Measurements from ENCODE around the gene CAMTA1.

CAMTA1 gene

DNA sequence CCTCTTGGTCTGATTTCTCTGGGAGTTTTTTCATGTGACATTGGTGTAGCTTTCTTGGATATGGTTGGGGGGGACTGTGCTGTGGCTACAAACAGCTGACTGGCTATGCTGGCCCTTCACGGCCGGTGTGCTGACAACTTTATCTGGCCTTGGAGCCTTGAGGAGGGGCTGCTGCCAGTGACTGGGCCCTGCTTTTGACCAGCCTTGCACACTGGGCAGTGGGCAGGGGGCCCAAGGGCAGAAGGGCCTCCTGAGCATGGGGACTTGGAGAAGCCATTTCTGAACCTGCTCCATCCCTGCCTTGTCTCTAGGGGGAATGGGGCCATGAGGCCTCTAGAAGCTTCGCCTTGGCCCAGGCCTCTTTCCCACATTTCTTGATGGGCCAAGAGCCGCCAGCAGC is 139.6 kb downstream of the CAMTA1 start:
- no peak for DNase-seq (ENCODE audit: low read depth in 2 of 2)

DNA sequence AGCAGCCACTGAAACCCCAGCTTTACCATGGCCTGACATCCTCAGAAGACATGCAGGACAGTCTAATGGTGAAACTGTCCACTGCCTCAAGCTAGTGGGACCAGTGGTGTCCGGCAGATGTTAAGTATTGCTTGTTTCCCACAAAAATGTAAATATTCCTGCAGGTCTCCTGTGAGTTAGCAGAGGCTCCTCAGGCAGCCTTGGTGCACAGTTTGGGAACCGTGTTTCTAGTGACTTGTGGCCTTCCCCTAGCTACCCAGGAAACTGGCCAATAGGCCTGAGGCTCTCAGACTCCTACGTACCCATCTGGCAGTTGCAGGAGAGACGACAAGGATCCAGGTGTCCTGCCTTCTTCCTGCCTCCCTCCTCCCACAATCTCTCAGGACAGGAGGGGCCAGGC is 142.4 kb downstream of the CAMTA1 start:
- no peak for DNase-seq (ENCODE audit: low read depth in 2 of 2)

DNA sequence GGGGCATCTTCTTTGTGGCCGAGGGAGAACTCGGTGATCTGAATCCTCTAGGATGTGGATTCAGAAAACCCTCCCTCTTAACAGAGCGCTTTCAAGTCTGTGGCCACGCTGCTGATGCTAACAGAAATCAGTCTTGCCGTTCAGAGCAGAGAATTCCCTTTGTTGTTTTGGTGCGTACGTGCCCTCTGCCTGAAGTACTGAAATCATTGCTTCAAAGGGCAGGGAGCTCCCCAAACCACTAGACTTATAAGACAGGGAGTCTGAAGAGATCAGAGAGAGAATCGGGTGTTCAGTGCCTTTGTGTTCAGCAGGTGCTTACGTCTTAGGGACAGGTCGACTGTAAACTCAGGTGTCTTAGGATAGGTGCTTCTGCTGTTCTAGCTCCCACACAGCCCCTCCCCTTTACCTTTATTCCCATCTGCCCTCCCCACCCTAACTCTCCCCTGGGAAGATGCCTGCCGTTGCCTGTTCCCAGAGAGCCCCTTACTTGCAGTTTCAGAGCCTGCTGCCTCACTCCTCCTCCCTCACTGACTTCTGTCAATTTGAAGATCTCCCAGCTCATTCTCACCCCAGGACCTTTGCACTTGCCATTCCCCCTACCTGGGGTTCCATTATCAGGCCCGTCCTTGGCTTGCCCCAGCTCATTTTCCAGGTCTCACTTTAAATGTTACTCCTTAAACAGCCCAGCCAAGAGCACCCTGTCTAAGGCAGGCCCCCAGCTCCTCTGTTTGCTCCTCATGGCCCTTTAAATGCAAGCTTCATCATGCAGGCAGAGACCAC is 143.0 kb downstream of the CAMTA1 start:
- no peak for DNase-seq (ENCODE audit: low read depth in 2 of 2)

DNA sequence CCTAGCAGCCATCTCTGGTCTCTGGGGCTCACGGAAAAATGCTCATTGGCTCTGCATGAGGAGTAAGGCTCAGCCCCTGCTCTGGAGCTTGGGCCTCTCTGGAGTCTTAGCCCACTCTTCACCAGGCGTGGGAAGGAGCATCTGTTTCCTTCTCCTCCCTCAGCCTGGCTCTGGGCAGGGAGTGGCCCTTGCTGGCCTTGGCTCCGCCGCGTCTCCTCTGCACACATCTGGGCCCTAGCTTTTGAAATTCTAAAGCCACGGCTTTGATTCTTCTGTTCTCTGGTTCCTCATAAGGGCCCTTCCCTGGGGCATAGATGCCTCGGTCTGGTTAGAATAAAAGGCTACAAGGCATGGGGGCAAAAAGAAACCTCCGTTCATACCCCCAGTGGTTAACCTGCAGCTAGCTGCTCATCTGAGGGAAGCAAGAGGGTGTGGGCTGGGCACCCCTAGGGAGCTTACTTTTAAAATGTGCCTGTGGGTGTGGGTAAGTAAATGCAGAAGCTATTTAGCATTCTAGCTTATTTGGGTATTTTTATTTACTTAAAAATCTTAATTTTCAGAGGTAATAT is 145.6 kb downstream of the CAMTA1 start:
- DNase-seq (ENCODE audit: low read depth in 2 of 2) = no peak

- no peak for DNase-seq (ENCODE audit: low read depth in 2 of 2)
Measured at GRCh38 chr1:6935361-6935883, 150.2 kb downstream of the CAMTA1 start.

- DNase-seq (ENCODE audit: low read depth in 2 of 2) = no peak
Measured at GRCh38 chr1:6935911-6936690, 150.8 kb downstream of the CAMTA1 start.

DNA sequence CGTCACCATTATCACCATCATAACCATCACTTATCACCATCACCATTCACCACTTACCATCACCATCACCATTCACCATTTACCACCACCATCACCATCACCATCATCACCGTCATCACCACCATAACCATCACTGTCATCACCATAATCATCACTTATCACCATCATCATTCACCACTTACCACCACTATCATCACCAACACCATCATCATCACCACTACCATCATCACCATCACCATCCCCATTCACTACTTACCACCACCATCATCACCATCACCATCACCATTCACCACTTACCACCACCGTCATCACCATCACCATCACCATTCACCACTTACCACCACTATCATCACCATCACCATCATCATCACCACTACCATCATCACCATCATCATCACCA is 151.8 kb downstream of the CAMTA1 start:
- no peak for DNase-seq (ENCODE audit: low read depth in 2 of 2)

DNA sequence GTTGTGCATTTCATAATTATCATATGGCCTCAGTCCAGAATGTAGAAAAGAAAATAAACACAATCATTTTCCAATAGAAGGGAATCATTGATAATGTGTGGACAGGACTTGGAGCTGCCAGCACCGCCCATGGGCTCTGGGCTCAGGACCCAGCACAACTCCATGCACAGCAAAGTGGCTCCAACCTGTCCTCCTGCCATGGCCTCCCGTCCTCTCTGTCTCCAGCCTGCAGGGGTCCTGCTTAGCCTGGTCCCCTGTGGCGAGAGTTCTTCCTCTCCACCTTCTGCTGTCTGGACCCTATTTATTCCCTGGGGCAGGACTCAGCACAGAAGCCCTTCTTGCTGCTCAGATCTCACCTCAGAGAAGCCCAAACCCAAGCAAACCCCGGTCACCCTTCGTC is 154.1 kb downstream of the CAMTA1 start:
- DNase-seq (ENCODE audit: low read depth in 2 of 2) = no peak

- no peak for DNase-seq (ENCODE audit: low read depth in 2 of 2)
Measured at GRCh38 chr1:6941786-6942185, 156.5 kb downstream of the CAMTA1 start.

DNA sequence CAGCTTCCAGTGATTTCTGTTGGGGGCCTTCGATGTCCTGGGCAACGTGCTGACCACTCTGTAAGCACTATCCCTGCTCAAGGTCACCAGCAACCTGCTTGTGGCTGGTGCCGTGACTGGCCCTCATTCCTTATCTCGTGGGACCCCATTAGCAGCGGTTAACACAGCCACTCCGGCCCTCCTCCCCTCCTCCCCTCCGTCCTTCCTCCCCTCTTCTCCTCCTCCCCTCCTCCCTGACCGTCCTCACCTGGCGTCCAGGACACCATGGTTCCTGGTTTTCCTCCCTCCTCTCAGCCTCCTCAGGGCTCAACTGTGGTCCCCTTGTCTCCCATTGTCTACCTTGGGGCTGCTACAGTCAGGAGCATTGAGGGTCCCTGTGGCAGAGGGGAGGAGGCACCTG is 157.7 kb downstream of the CAMTA1 start:
- DNase-seq (ENCODE audit: low read depth in 2 of 2) = no peak

DNA sequence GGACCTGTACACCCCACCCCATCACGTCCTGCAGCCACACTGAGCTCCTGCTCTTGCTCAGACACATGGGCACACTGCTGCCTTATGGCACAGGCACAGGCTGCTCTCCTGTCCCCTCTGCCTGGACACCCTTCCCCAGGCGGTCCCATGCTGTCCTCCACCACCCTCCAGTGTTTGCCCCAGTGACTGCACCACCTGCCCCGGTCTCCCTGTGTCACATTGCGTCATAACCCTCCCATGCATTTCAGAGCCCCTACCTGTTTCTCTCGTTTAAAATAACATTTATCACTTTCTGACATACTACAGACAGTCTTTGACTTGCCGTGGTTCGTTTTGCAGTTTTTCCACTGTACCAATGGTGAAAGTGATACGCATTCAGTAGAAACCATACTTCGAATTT is 159.2 kb downstream of the CAMTA1 start:
- no peak for DNase-seq (ENCODE audit: low read depth in 2 of 2)

DNA sequence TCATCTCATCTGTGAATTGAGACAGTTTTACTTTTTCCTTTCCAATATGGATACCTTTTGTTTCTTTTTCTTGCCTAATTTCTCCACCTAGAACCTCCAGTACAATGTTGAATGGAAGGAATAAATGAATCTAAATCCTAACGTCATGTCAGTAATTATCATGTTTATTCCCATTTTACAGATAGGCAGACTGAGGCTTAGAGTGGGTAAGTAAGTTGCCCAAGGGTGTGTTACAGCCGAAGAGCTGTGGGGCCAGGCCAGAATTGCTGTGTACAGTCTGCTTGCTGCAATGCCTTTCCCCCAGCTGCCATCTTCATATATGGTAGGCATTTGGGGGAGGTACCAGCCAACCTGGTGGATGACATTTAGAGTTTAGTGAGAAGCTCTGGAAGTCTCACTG is 162.7 kb downstream of the CAMTA1 start:
- DNase-seq (ENCODE audit: low read depth in 2 of 2) = no peak

DNA sequence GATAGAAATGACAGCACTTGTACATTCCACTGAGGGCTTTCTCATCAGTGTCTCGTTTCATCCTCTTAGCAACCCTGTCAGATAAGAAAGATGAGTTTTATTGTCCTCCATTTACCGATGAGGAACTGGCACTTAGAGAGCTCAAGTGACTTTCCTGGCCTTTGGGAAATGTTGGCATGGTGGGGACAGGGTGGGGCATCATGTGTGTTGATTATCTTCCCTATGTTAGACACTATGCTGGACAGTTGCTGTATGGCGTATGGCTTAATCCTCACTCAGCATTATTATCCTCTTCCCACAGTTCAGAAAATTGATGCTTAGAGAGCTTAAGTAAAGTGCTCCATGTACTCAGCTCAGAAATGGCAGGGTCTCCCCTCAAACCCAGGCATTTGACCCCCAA is 163.2 kb downstream of the CAMTA1 start:
- no peak for DNase-seq (ENCODE audit: low read depth in 2 of 2)

GRCh38 chr1:6948861-6949260 is 163.6 kb downstream of the CAMTA1 start:
- no peak for DNase-seq (ENCODE audit: low read depth in 2 of 2)

DNA sequence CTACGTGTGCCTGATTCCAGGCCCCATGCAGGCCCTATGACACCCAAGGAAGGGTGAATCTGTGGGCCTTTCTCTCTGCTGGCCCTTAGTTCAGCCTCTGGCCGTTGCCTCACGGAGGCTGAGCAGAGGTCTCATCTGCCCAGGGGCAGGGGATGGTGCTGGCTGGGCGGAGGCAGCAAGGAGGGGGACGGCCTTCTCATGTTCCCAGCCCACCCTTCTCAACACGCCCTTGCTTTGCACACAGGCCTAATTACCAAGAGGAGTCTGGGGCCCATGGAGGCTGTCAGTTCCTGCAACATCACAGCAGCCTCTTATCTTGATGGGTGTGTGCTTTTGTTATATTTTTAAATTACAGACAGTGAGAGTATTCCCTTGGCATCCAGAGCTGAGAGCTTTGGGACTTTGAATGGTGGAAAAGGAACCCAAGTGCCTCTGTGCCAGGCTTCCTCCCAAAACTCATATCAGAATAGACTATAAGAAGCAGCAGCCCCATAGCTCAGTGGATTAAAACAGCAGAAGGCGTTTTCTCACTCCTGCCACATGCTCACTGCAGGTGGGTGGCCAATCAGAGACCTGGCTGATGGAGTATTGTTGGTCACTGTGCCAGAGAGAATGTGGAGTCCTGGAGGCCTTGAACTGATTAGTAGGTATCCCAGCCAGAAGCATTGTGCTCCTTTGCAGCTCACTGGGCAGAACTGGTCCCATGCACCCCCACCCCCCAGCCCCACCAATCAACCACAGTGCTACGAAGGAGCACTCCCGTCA is 164.9 kb downstream of the CAMTA1 start:
- no peak for DNase-seq (ENCODE audit: low read depth in 2 of 2)

- no peak for DNase-seq (ENCODE audit: low read depth in 2 of 2)
Measured at GRCh38 chr1:6951536-6951935, 166.3 kb downstream of the CAMTA1 start.

- no peak for DNase-seq (ENCODE audit: low read depth in 2 of 2)
Measured at GRCh38 chr1:6953216-6953615, 168.0 kb downstream of the CAMTA1 start.

DNA sequence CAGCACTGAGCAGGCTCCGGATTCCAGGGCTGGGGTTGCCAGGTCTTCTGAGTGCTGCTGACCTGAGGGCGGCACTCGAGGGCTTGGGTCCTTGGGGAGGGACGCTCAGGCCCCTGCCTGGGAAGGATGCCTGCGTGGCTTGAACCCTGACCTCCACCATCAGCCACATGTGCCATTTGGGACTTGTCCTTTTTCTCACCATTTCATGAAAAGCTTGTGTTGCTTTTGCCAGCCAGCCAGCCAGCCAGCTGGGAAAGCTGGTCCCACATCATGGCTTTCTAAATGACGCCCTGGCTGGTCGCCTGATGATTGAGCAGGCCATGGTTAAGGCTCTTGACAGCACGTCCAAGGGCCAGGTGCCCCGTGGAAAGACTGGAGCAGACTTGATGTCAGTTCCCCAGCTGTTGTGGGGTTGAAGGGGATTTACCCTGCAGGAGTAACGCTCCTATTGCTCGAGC is 168.7 kb downstream of the CAMTA1 start:
- no peak for DNase-seq (ENCODE audit: low read depth in 2 of 2)

DNA sequence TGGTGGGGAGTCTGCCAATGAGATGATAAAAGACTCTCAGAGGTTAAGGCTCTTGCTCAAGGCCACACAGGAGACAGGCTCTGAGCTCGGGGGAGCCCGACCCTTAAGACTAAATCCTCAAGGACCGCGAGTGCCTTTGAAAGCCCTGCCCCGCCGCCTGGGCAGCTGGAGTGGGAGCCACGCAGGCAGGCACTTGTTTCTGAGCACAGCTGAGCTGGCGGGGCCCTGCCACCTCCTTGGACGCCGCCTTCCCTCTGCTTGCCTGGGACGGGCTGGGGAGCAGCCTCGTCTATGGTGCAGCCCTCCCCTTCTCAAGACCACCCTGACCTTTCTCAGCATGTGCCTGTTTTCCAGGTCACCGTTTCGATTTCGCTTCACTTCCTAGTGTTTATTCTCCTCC is 169.3 kb downstream of the CAMTA1 start:
- DNase-seq (ENCODE audit: low read depth in 2 of 2) = no peak

DNA sequence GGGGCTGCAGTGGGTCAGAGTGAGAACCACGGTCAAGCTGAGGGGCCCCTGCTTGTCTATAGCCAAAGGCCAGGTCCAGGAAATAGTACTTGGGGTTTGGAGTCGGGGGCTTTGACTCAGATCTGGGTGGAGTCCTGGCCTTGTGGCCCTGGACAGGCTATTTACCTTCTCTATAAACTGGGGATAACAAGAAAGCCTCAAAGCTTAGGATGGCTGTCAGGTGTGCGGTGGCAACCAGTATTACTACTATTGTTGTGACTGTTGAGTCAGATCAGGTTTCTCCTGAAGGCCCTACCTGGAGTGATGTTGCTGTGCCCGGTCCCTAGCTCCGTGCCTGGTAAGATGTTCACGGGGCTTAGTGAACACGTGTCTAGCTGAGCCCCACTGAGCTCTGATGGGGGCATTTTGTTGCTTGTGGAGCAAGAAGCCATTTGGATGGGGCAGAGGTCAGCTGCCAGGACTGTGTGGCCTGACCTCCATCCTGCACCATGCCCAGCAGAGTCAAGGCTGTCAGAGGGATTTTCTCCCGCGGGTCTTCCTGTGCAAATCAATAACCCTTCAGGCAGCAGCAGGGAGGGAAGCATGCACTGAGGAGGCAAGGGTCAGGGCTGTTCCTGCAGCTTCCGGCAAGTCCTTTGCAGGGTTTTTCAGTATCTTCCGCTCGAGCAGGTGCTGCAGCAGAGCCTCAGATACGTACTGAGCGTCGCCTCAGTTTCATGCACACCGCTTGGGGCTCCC is 170.3 kb downstream of the CAMTA1 start:
- DNase-seq (ENCODE audit: low read depth in 2 of 2) = no peak

DNA sequence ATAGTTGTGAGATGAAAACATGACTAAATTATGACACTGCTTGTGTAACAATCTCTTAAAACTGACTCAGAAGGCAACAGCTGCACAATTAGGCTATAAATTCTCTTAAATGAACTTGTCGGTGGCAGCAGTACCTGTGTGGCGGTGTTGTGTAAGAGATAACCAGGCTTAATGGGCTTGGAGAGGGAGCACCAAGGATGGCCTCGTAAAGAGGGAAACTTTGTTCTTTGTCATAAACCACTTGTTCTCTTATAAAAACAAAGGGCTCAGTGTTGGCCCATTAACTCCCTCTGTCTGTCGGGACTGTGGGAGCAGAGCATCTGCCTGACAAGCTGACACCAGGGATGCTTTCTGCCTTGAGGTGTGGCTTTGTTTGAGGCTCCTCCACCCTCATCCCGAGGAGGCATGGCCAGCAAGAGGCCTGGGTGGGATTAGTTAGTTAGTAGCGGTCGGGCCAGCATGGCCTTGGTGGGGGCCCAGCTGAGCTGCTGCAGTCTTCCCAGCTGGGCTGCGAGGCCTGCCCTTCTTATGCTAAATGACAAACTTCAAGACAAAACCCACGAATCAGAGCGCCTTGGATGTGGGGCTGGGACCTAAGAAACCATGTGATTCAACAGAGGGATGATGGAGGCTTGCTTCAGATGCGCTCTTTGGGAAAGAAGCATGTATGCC is 171.4 kb downstream of the CAMTA1 start:
- DNase-seq (ENCODE audit: low read depth in 2 of 2) = no peak

Measured in activated CD4-positive, alpha-beta T cell treated with anti-CD3 and anti-CD28 coated beads for 24 hours (primary cell).